ENCODE measurements around the gene MAX. TPM values are rescaled to one million over a fixed set of nuclear protein-coding genes. Genes with fewer than 3 reads are reported as not detected.
"Not testable (repeated sequence)": the region's sequence is repeated elsewhere in the genome, so short reads cannot be mapped to it uniquely, and the experiment has no call there.

Gene MAX
- total RNA-seq, 1 donor from 2014 or later, result 85.2 TPM

DNA sequence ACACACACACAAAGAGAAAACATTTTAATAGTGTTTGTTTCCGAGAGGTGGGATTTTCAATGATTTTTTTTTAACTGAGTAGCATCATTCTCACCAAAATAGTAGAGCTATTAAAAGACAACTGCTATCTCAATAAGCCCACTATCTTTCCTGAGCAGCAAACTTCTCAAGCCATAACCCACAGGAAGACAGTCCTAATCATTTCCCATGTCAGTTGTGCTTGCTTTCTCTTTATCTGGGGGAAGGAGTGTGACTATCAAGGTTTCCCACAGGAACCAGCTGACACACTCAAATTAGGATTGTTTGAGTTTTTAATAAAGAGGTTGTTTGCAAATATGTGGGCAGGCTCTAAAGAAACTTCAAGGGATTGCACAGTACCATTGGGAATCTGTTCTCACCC lies 4.9 kb upstream of the MAX start:
- intact Hi-C loops (cut with DNase I), result no loop called here

GRCh38 chr14:65106736-65107135 lies 4.4 kb upstream of the MAX start:
- intact Hi-C loops (cut with DNase I), result no loop called here

More for the DNA sequence above, 4.9 kb upstream of the MAX start:
- no peak for ATAC-seq (ENCODE audit: poor library complexity)
- no peak for DNase-seq

GRCh38 chr14:65106316-65106715 lies 4.0 kb upstream of the MAX start:
- intact Hi-C loops (cut with DNase I), result no loop called here
- DNase-seq, result no peak
- ATAC-seq (ENCODE audit: poor library complexity), result no peak

More at GRCh38 chr14:65106736-65107135, 4.4 kb upstream of the MAX start:
- DNase-seq (no peak), ATAC-seq (ENCODE audit: poor library complexity) (no peak)

DNA sequence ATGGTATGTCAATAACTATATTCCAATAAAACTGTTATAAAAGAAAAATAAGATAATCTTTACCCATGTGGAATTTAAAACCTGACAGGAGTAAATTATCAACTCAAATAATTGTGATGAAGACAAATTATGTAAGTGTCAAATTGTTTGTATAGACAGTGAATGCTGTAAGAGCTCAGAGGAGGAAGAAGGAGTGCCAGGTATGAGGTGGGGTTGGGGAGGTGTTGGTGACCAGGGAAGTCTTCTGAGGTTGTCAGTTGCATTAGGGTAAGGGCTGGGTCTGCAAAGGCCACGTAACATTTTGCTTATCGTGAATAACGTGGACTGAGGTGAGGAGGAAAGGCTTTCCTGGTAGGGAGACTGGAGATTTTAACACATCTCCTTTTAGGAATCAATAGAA lies 2.5 kb upstream of the MAX start:
- intact Hi-C loops (cut with DNase I), result no loop called here
- DNase-seq (no peak), ATAC-seq (ENCODE audit: poor library complexity) (no peak)

DNA sequence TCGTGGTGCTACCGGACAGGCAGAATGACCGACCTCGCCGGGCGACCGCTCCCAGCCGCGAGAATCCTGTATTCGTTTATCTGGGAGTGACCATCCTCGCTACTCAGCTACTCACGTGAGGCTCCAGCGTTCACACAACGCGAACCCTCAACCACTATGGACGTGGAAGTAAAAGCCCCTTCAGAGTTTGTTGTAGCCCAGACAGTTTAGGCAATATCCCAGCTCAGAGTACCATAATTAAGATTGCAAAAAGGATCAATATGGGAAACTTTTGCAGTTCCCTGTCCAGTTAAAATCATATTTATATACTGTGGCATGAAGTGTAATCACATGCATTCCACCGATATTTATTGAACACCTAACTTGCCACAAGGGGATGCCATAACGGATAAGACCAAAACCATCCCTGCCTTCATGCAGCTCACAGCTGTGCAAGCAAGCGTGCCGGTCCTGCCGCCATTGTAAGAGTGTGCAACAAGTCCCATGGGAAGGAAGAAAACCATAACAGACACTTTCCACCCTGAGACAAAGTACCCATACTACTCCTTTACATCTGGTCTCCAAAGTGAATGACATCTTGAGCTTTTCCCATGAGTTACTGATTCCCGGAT lies 938 bp upstream of the MAX start:
- intact Hi-C loops (cut with DNase I), result no loop called here
- no peak for DNase-seq
- ATAC-seq (ENCODE audit: poor library complexity), result no peak

GRCh38 chr14:65101631-65102440 lies 481 bp downstream of the MAX start:
- intact Hi-C loops (cut with DNase I), result no loop called here
- DNase-seq (peak; percentile 45), ATAC-seq (ENCODE audit: poor library complexity) (peak; percentile 44)

DNA sequence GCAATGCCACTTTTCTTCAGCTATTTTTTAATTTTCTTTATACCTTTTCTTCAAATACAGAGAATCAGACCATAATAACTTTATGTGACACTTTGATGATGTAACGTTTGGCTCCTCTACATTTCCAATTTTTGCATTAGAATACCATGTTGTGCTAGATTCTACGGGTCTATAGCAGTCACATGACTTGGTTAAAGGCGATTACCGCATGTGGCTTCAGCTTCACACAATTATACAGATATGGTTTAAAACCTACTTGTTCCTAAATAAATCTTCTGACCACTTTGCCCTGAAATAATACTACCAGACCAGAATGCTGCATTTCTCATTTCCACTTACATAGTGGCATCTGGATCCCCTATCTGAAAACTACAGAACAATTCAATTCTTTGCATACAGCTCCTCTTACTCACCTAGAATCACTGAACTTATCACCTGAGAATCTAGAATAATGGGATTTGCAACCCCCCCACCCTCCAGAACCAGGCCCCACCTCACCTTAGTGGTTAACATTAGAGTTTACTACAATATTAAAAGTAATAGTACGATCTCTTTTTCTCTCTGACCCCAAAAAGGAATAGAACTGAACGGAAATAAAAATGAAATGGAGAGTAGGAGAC lies 1.3 kb downstream of the MAX start:
- ATAC-seq (ENCODE audit: poor library complexity), result no peak
- intact Hi-C loops (cut with DNase I), result no loop called here
- DNase-seq, result no peak

DNA sequence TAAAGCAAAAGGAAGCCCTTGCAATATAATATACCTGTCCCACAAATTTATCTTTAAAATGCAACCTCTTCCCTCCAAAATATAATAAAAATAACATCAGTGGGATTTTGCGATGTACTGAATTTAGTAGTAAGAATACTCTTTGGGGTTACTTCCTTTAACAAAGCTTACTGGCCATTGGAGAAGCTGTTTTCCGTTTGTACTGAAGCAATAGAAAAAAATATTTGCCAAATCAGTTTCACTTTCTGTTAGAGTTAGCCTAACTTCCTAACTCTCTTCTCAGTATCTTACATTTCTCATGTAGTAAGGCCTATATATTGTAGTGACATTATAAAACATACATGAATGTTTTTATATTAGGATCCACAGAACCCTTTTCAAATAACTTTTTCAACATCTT lies 3.7 kb downstream of the MAX start:
- ATAC-seq (ENCODE audit: poor library complexity) (no peak), DNase-seq (no peak)
- intact Hi-C loops (cut with DNase I), result no loop called here

DNA sequence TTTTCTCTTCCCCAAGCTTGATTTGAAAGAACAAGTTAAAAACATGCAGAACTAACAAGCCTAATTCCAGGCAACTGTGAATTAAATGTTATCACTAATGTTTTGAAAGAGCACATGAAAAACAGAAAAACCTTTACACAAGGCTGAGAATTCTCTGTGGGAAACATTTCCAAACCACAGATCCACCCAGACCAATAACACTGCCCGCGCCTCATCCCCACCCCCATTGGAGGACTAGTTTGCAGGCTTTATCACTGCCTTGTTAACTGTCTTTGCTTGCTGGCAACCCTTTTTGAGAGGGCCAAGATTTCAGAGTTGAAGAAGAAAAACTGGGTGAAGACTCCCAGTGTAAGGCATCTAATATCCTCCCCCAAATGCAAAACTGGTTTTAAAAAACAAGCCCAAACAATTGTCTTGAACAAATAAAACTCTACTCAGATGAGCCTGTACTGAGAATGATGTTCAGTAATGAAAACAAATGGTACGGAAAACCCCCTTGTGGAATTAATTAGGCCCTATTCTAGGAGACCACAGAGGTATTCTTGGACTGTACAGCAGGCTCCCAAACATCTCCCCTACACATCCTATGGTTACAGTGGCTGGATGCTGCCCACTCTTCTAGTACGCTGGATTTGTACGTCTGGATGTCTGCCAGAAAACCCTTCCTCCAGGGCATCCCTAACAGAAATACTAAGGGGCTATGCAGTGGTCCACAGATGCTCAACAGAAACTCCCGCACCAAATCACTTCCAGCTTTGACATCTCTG lies 5.8 kb downstream of the MAX start:
- DNase-seq, result peak; percentile 50

GRCh38 chr14:65095633-65096205 lies 6.6 kb downstream of the MAX start:
- DNase-seq, result peak; percentile 58

More for the DNA sequence above, 5.8 kb downstream of the MAX start:
- peak; percentile 39 for ATAC-seq (ENCODE audit: poor library complexity)
- intact Hi-C loops (cut with DNase I), result no loop called here

GRCh38 chr14:65092349-65092748 lies 10.0 kb downstream of the MAX start:
- no peak for DNase-seq
- intact Hi-C loops (cut with DNase I), result no loop called here
- ATAC-seq (ENCODE audit: poor library complexity), result no peak

More at GRCh38 chr14:65095633-65096205, 6.6 kb downstream of the MAX start:
- ATAC-seq (ENCODE audit: poor library complexity), result peak; percentile 84
- intact Hi-C loops (cut with DNase I), result no loop called here

DNA sequence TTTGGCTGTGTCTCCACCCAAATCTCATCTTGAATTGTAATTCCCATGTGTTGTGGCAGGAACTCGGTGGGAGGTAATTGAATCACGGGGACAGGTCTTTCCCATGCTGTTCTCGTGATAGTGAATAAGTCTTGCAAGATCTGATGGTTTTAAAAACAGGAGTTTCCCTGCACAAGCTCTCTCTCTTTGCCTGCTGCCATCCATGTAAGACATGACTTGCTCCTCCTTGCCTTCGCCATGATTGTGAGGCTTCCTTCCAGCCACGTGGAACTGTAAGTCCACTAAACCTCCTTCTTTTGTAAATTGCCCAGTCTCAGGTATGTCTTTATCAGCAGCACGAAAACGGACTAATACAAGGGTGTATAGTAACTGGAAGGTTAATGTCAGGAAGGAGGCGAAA lies 14.5 kb downstream of the MAX start:
- intact Hi-C loops (cut with DNase I); ATAC-seq (ENCODE audit: poor library complexity): not testable (repeated sequence)

DNA sequence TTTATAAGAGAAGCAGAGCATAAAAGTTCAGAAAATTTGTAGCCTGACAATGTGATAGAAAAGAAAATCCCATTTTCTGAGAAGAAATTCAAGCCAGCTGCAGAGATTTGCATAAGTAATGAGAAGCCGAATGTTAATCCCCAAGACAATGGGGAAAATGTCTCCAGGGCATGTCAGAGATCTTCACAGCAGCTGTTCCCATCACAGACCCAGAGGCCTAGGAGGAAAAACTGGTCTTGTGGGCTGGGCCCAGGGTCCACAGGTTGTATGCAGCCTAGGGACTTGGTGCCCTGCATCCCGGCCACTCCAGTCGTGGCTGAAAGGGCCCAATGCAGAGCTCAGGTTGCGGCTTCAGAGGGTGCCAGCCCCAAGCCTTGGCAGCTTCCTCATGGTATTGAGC lies 15.6 kb downstream of the MAX start:
- ATAC-seq (ENCODE audit: poor library complexity); DNase-seq; intact Hi-C loops (cut with DNase I): not testable (repeated sequence)

More for the DNA sequence above, 14.5 kb downstream of the MAX start:
- not testable (repeated sequence) for DNase-seq

GRCh38 chr14:65084554-65085505 lies 17.5 kb downstream of the MAX start:
- ATAC-seq (ENCODE audit: poor library complexity) (peak; percentile 65), DNase-seq (no peak)
- intact Hi-C loops (cut with DNase I), result no loop called here

DNA sequence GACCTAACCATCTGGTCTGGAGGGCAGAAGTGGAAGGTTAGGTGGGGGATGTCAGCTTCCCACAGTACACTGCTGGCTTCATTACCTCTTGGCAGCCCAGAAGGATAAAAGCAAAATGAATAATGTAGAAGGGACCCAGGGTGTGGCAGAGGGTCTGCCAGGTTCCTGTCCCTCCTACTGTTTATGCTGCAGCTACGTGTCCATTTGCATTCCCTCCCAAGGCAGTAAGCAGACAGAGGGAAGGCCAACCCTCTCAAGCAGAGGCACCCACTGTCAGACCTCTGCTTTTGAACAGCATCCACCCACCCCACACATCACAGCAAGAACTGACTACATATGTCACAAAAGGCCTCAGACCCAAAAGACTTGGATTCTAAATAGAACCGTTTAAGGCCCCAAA lies 19.4 kb downstream of the MAX start:
- no peak for ATAC-seq (ENCODE audit: poor library complexity)
- intact Hi-C loops (cut with DNase I), result no loop called here

GRCh38 chr14:65080960-65081747 lies 21.2 kb downstream of the MAX start:
- ATAC-seq (ENCODE audit: poor library complexity) (peak; percentile 15), DNase-seq (no peak)
- intact Hi-C loops (cut with DNase I), result no loop called here

More for the DNA sequence above, 19.4 kb downstream of the MAX start:
- no peak for DNase-seq

- ATAC-seq (ENCODE audit: poor library complexity) (no peak), DNase-seq (no peak)
- intact Hi-C loops (cut with DNase I), result no loop called here
These were observed 22.5 kb downstream of the MAX start for GRCh38 chr14:65079768-65080167.
